Neutrophil (primary cell): ENCODE measurements around the gene TMEM151A.
A peak's percentile ranks its signal among the peaks of the same experiment; 100 is the strongest.

ENCODE experiments used
- H3K27ac ChIP-seq: fragments of 200-600 bp; sonication (generic); 2 replicates; pipeline ENCODE4 v1.5.1; 2016; ENCODE audit warnings: mild to moderate bottlenecking, moderate library complexity
- H3K27me3 ChIP-seq: fragments of 200-600 bp; sonication (generic); 2 replicates; pipeline ENCODE4 v1.6.0; 2016; ENCODE audit warnings: mild to moderate bottlenecking
- H3K36me3 ChIP-seq: fragments of 200-600 bp; sonication (generic); 2 replicates; pipeline ENCODE4 v1.5.1; 2017
- H3K4me1 ChIP-seq, 2 experiments: fragments of 200-600 bp in 1 of 2; sonication (generic) in 1 of 2; 1 replicate in 1 of 2; 2 replicates in 1 of 2; pipeline versions ENCODE4 v1.5.1 to v1.6.1; 2013 to 2016; ENCODE audit warnings: low read depth in 1 of 2, low read length in 1 of 2, mild to moderate bottlenecking in 1 of 2, moderate library complexity in 1 of 2; ENCODE audit not compliant: control insufficient read depth in 1 of 2, insufficient read depth in 1 of 2
- H3K4me3 ChIP-seq, 2 experiments: fragments of 200-600 bp in 1 of 2; sonication (generic) in 1 of 2; 1 replicate in 1 of 2; 2 replicates in 1 of 2; pipeline ENCODE4 v1.5.1; 2013 to 2016; ENCODE audit warnings: low read depth in 1 of 2, low read length in 1 of 2, mild to moderate bottlenecking in 1 of 2, moderate library complexity in 1 of 2
- H3K9me3 ChIP-seq: fragments of 200-600 bp; sonication (generic); 2 replicates; pipeline ENCODE4 v1.5.1; 2016
- CTCF ChIP-seq: fragments of 200-600 bp; sonication (generic); IDR thresholded peaks from 2 replicates; pipeline ENCODE4 v1.5.1; 2016; ENCODE audit warnings: antibody characterized with exemption

TMEM151A gene

GRCh38 chr11:66291706-66292542 lies at the start of gene TMEM151A:
TSS of gene TMEM151A (plus strand) at chr11:66291894. CDS start at chr11:66292014, 120 bp downstream.
- Histone ChIP-seq H3K36me3 (no peaks in the 10 kb centered on the region), H3K9me3 (no peaks in the 10 kb centered on the region), H3K4me3 (peak within 1 kb of the TSS in 1 of 2 experiments; percentile 41), H3K4me1 (peaks cover 20 to 24% of the 10 kb centered on the region in 2 experiments), H3K27ac (no peak within 1 kb of the TSS), H3K27me3 (peaks cover 75% of the 10 kb centered on the region)
- TF ChIP-seq CTCF = no peak

- H3K36me3 ChIP-seq = peaks cover 97% of the 10 kb centered on the region
- H3K4me3 ChIP-seq = no peak overlapping the region
- H3K4me1 ChIP-seq = no peaks in the 10 kb centered on the region
- no peaks in the 10 kb centered on the region for H3K9me3 ChIP-seq
- no peaks in the 10 kb centered on the region for H3K27me3 ChIP-seq
- H3K27ac ChIP-seq = no peak overlapping the region
- TF ChIP-seq CTCF = no peak
These were observed 49.5 kb upstream of the TMEM151A start for GRCh38 chr11:66242095-66242765.

GRCh38 chr11:66243782-66244535 lies 47.7 kb upstream of the TMEM151A start:
- Histone ChIP-seq H3K4me1 (no peaks in the 10 kb centered on the region), H3K4me3 (no peak overlapping the region), H3K36me3 (peaks cover 93% of the 10 kb centered on the region), H3K27me3 (no peaks in the 10 kb centered on the region), H3K27ac (no peak overlapping the region), H3K9me3 (no peaks in the 10 kb centered on the region)
- no peak for TF ChIP-seq CTCF

GRCh38 chr11:66247295-66247694 lies 44.4 kb upstream of the TMEM151A start:
- Histone ChIP-seq H3K9me3 (no peaks in the 10 kb centered on the region), H3K27ac (peak overlapping the region; percentile 50), H3K36me3 (peaks cover 74% of the 10 kb centered on the region), H3K4me1 (no peaks in the 10 kb centered on the region), H3K4me3 (no peak overlapping the region), H3K27me3 (no peaks in the 10 kb centered on the region)
- TF ChIP-seq CTCF = no peak

GRCh38 chr11:66247801-66248200 lies 43.9 kb upstream of the TMEM151A start:
- Histone ChIP-seq H3K9me3 (no peaks in the 10 kb centered on the region), H3K4me3 (no peak overlapping the region), H3K4me1 (no peaks in the 10 kb centered on the region), H3K27ac (peak overlapping the region; percentile 50), H3K27me3 (no peaks in the 10 kb centered on the region), H3K36me3 (peaks cover 69% of the 10 kb centered on the region)
- TF ChIP-seq CTCF = no peak
